K562 (cell line): ENCODE results near the gene ANO8. TPM values are rescaled to one million over a fixed set of nuclear protein-coding genes. Genes with fewer than 3 reads are reported as not detected.

ENCODE experiments used
- CBFA2T3 ChIP-seq: fragments of 450-650 bp; IDR thresholded peaks from 2 replicates; pipeline ENCODE4 v1.6.1; 2017
- CBX2 ChIP-seq: fragments of 200-600 bp; sonication (generic); IDR thresholded peaks from one replicate; pipeline ENCODE4 v1.6.1; 2012; ENCODE audit warnings: mild to moderate bottlenecking, low read length, inconsistent platforms; ENCODE audit not compliant: insufficient read depth, poor library complexity, severe bottlenecking
- FOXP1 ChIP-seq: sonication (generic); formaldehyde crosslinking; IDR thresholded peaks from 2 replicates; pipeline ENCODE4 v1.8.0; 2022; ENCODE audit warnings: mild to moderate bottlenecking, missing genetic modification reagents
- MBD2 ChIP-seq: sonication (generic); IDR thresholded peaks from 2 replicates; pipeline ENCODE4 v1.6.1; 2016; ENCODE audit warnings: low read depth, borderline replicate concordance
- MIER1 ChIP-seq: fragments of 450-650 bp; IDR thresholded peaks from 2 replicates; pipeline ENCODE4 v1.6.1; 2016; ENCODE audit warnings: antibody characterized with exemption, mild to moderate bottlenecking, low read depth
- MXI1 ChIP-seq: IDR thresholded peaks from 2 replicates; pipeline ENCODE4 v1.6.1; 2011; ENCODE audit warnings: low read depth, mild to moderate bottlenecking, improper control_type of control experiment, low read length
- MYC ChIP-seq, 2 experiments: fragments of 250-450 bp in 1 of 2; sonication (Bioruptor Pico) in 1 of 2; IDR thresholded peaks; 2 replicates each; pipeline versions ENCODE4 v1.5.1 to v1.6.1; 2012 to 2021; ENCODE audit warnings: low read depth in 2 of 2, borderline replicate concordance in 1 of 2, improper control_type of control experiment in 1 of 2, low read length in 1 of 2, mild to moderate bottlenecking in 1 of 2, moderate library complexity in 1 of 2
- NFYB ChIP-seq: IDR thresholded peaks from 2 replicates; pipeline ENCODE4 v1.6.1; 2011; ENCODE audit warnings: mild to moderate bottlenecking, moderate library complexity; ENCODE audit not compliant: insufficient read length; ENCODE audit errors: extremely low read depth
- POLR3A ChIP-seq: IDR thresholded peaks from 2 replicates; pipeline ENCODE4 v1.6.1; 2011; ENCODE audit warnings: borderline replicate concordance, mild to moderate bottlenecking, moderate library complexity; ENCODE audit not compliant: insufficient read length, insufficient read depth; ENCODE audit errors: extremely low read depth
- POU5F1 ChIP-seq: fragments of 150-350 bp; IDR thresholded peaks from 2 replicates; pipeline ENCODE4 v1.6.1; 2014; ENCODE audit warnings: borderline replicate concordance, low read length, low read depth, mild to moderate bottlenecking; ENCODE audit not compliant: partially characterized antibody
- SRF ChIP-seq, 2 experiments: fragments of 250-450, 450-650 bp in 1 of 2; sonication (Bioruptor Pico) in 1 of 2; sonication (generic) in 1 of 2; formaldehyde crosslinking; IDR thresholded peaks; 2 replicates each; pipeline versions ENCODE4 v1.5.0 to v1.5.1; 2020 to 2022; ENCODE audit warnings: mild to moderate bottlenecking in 1 of 2, missing genetic modification reagents in 1 of 2
- TAF15 ChIP-seq: fragments of 200-400 bp; formaldehyde crosslinking; IDR thresholded peaks from 2 replicates; pipeline ENCODE4 v1.6.1; 2017; ENCODE audit warnings: mild to moderate bottlenecking, low read depth, low read length, moderate library complexity
- ZNF24 ChIP-seq: fragments of 450-650 bp; IDR thresholded peaks from 2 replicates; pipeline ENCODE4 v1.6.1; 2016
- polyA plus RNA-seq, 8 experiments: library from polyadenylated mRNA; depleted of rRNA in 4 of 8; stranded (reverse) in 5 of 8; unstranded in 3 of 8; fragments of >200 nt; fragmentation: Nextera tagmentation in 2 of 8; fragmentation: Illumina TruSeq in 1 of 8; extraction: Ambion mirVana in 2 of 8; extraction: Trizol in 1 of 8; gene quantifications; 2 replicates each; pipeline versions ENCODE4 v1.2.1 to v1.2.3, GENCODE V29; 2011 to 2014; ENCODE audit warnings: inconsistent platforms in 1 of 8, missing spikeins in 1 of 8
- total RNA-seq, 7 experiments: library from RNA; depleted of rRNA in 6 of 7; stranded (reverse); fragments of >200 nt in 6 of 7; fragmentation: Illumina TruSeq in 2 of 7; extraction: Trizol in 2 of 7; gene quantifications; 2 replicates each; pipeline versions ENCODE4 v1.2.1 to v1.2.3, GENCODE V29; 2011 to 2021; ENCODE audit warnings: low replicate concordance in 1 of 7
- TF ChIP-seq, protein P1 (sequence below): fragments of 250-450 bp; sonication (Bioruptor Pico); IDR thresholded peaks from 2 replicates; pipeline ENCODE4 v1.8.0; 2022; ENCODE audit warnings: inconsistent platforms
- TF ChIP-seq, protein P2 (sequence below): sonication (generic); formaldehyde crosslinking; IDR thresholded peaks from 2 replicates; pipeline ENCODE4 v1.9.0; 2022; ENCODE audit warnings: mild to moderate bottlenecking, missing genetic modification reagents
- TF ChIP-seq, protein P3 (sequence below): fragments of 250-450 bp; sonication (Bioruptor Pico); IDR thresholded peaks from 2 replicates; pipeline ENCODE4 v1.4.0; 2020; ENCODE audit warnings: mild to moderate bottlenecking, moderate library complexity, borderline replicate concordance
- TF ChIP-seq, protein P4 (sequence below): fragments of 450-650 bp; conservative IDR thresholded peaks from 2 replicates; pipeline ENCODE4 v1.6.1; 2016; ENCODE audit warnings: missing genetic modification characterization, low read depth, mild to moderate bottlenecking, missing compliant biosample characterization, moderate library complexity
- TF ChIP-seq, protein P5 (sequence below): IDR thresholded peaks from 2 replicates; pipeline ENCODE4 v1.6.1; 2016; ENCODE audit warnings: missing genetic modification characterization, missing compliant biosample characterization

Gene ANO8
- total and polyA plus RNA-seq, 9 of the 15 experiments (the other 6 are each of a cell fraction or from before 2014, with no cell fraction given), result 0.07 to 7.6 (median 2.3) TPM; not detected in 1

DNA sequence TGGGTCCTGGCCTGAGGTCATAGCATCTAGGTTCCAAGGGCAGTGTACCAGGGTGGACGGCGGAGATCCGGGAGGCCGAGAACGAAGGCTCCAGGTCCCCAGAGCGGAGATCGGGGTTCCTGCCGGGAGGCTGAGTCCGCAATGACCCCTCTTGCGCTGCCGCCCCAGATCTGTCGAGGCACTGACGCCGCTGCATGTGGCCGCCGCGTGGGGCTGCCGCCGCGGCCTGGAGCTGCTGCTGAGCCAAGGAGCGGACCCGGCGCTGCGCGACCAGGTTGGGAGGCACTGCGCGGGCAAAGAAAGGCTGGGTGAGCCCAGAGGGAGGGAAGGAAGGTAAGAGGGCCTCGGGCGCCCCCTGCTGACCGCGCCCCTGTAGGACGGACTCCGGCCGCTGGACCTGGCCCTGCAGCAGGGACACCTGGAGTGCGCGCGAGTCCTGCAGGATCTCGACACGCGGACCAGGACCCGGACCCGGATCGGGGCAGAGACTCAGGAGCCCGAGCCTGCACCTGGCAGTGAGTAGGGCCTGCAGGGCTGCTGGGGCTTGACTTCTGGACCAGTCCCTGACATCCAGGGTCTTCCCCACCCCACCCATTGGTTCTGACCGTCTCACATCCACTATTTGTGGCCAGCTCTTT is 52.0 kb downstream of the ANO8 start (continued):
- TF ChIP-seq, protein P1, sequence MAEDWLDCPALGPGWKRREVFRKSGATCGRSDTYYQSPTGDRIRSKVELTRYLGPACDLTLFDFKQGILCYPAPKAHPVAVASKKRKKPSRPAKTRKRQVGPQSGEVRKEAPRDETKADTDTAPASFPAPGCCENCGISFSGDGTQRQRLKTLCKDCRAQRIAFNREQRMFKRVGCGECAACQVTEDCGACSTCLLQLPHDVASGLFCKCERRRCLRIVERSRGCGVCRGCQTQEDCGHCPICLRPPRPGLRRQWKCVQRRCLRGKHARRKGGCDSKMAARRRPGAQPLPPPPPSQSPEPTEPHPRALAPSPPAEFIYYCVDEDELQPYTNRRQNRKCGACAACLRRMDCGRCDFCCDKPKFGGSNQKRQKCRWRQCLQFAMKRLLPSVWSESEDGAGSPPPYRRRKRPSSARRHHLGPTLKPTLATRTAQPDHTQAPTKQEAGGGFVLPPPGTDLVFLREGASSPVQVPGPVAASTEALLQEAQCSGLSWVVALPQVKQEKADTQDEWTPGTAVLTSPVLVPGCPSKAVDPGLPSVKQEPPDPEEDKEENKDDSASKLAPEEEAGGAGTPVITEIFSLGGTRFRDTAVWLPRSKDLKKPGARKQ (CRISPR knock-in tag), result peak; percentile 77; the same call in 1 of the 2 replicates
- TF ChIP-seq CBFA2T3 (no peak), FOXP1 (CRISPR knock-in tag) (no peak), MYC (IDR thresholded peaks at IDR 0.05; ENCODE audit: low read depth, low read length) (0 out of 2 replicates have a peak, but pooled peaks have one; percentile 39), MYC (CRISPR knock-in tag; IDR thresholded peaks at IDR 0.05; ENCODE audit: borderline replicate concordance, low read depth) (no peak), CBX2 (no peak), POLR3A (no peak), MXI1 (no peak), MIER1 (no peak), SRF (CRISPR knock-in tag; IDR thresholded peaks at IDR 0.05) (0 out of 4 replicates have a peak, but pooled peaks of 1 of the 2 experiments have one; percentile 74), TAF15 (no peak), MBD2 (no peak), NFYB (no peak), ZNF24 (0 out of 2 replicates have a peak, but pooled peaks have one; percentile 6), POU5F1 (no peak)
- TF ChIP-seq, protein P2, sequence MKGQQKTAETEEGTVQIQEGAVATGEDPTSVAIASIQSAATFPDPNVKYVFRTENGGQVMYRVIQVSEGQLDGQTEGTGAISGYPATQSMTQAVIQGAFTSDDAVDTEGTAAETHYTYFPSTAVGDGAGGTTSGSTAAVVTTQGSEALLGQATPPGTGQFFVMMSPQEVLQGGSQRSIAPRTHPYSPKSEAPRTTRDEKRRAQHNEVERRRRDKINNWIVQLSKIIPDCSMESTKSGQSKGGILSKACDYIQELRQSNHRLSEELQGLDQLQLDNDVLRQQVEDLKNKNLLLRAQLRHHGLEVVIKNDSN, result no peak
- TF ChIP-seq, protein P3, sequence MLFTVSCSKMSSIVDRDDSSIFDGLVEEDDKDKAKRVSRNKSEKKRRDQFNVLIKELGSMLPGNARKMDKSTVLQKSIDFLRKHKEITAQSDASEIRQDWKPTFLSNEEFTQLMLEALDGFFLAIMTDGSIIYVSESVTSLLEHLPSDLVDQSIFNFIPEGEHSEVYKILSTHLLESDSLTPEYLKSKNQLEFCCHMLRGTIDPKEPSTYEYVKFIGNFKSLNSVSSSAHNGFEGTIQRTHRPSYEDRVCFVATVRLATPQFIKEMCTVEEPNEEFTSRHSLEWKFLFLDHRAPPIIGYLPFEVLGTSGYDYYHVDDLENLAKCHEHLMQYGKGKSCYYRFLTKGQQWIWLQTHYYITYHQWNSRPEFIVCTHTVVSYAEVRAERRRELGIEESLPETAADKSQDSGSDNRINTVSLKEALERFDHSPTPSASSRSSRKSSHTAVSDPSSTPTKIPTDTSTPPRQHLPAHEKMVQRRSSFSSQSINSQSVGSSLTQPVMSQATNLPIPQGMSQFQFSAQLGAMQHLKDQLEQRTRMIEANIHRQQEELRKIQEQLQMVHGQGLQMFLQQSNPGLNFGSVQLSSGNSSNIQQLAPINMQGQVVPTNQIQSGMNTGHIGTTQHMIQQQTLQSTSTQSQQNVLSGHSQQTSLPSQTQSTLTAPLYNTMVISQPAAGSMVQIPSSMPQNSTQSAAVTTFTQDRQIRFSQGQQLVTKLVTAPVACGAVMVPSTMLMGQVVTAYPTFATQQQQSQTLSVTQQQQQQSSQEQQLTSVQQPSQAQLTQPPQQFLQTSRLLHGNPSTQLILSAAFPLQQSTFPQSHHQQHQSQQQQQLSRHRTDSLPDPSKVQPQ (CRISPR knock-in tag), result no peak
- TF ChIP-seq, protein P4, sequence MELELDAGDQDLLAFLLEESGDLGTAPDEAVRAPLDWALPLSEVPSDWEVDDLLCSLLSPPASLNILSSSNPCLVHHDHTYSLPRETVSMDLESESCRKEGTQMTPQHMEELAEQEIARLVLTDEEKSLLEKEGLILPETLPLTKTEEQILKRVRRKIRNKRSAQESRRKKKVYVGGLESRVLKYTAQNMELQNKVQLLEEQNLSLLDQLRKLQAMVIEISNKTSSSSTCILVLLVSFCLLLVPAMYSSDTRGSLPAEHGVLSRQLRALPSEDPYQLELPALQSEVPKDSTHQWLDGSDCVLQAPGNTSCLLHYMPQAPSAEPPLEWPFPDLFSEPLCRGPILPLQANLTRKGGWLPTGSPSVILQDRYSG (tag), result no peak
- TF ChIP-seq, protein P5, sequence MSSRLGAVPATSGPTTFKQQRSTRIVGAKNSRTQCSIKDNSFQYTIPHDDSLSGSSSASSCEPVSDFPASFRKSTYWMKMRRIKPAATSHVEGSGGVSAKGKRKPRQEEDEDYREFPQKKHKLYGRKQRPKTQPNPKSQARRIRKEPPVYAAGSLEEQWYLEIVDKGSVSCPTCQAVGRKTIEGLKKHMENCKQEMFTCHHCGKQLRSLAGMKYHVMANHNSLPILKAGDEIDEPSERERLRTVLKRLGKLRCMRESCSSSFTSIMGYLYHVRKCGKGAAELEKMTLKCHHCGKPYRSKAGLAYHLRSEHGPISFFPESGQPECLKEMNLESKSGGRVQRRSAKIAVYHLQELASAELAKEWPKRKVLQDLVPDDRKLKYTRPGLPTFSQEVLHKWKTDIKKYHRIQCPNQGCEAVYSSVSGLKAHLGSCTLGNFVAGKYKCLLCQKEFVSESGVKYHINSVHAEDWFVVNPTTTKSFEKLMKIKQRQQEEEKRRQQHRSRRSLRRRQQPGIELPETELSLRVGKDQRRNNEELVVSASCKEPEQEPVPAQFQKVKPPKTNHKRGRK (tag), result no peak
